CD4-positive, alpha-beta T cell treated with Interleukin-17A for 4 hours (primary cell): ENCODE data around the gene DOCK1.
"Not testable (repeated sequence)": the region's sequence is repeated elsewhere in the genome, so short reads cannot be mapped to it uniquely, and the experiment has no call there.

ENCODE experiments used
- DNase-seq: peaks from one replicate; pipeline ENCODE4 v3.0.0-alpha.2; 2020; ENCODE audit warnings: mixed read lengths

The DOCK1 gene

GRCh38 chr10:127296696-127297095, 391.5 kb downstream of the DOCK1 start:
- DNase-seq = no peak

- no peak for DNase-seq
These were observed 393.2 kb downstream of the DOCK1 start for GRCh38 chr10:127298381-127298780.

GRCh38 chr10:127299192-127299591, 394.0 kb downstream of the DOCK1 start:
- not testable (repeated sequence) for DNase-seq

GRCh38 chr10:127299956-127300689, 394.9 kb downstream of the DOCK1 start:
- no peak for DNase-seq

GRCh38 chr10:127300868-127301321, 395.7 kb downstream of the DOCK1 start:
- DNase-seq = no peak

- DNase-seq = no peak
These were observed 397.1 kb downstream of the DOCK1 start for GRCh38 chr10:127302343-127302742.

- no peak for DNase-seq
These were observed 397.9 kb downstream of the DOCK1 start for GRCh38 chr10:127303105-127303504.

GRCh38 chr10:127303746-127304145, 398.5 kb downstream of the DOCK1 start:
- no peak for DNase-seq

- DNase-seq = no peak
These were observed 401.3 kb downstream of the DOCK1 start for GRCh38 chr10:127306479-127306878.

- no peak for DNase-seq
These were observed 402.1 kb downstream of the DOCK1 start for GRCh38 chr10:127307338-127307737.

GRCh38 chr10:127308031-127308430, 402.8 kb downstream of the DOCK1 start:
- no peak for DNase-seq

GRCh38 chr10:127309619-127310018, 404.4 kb downstream of the DOCK1 start:
- DNase-seq = not testable (repeated sequence)

- DNase-seq = no peak
These were observed 405.2 kb downstream of the DOCK1 start for GRCh38 chr10:127310430-127310829.

- no peak for DNase-seq
These were observed 405.7 kb downstream of the DOCK1 start for GRCh38 chr10:127310923-127311322.

GRCh38 chr10:127313996-127314700, 408.9 kb downstream of the DOCK1 start:
- DNase-seq = no peak

- no peak for DNase-seq
These were observed 409.6 kb downstream of the DOCK1 start for GRCh38 chr10:127314797-127315196.

- no peak for DNase-seq
These were observed 410.7 kb downstream of the DOCK1 start for GRCh38 chr10:127315888-127316287.

- no peak for DNase-seq
These were observed 413.2 kb downstream of the DOCK1 start for GRCh38 chr10:127318396-127318795.

- no peak for DNase-seq
These were observed 414.0 kb downstream of the DOCK1 start for GRCh38 chr10:127319271-127319670.

- DNase-seq = no peak
These were observed 414.5 kb downstream of the DOCK1 start for GRCh38 chr10:127319691-127320090.

GRCh38 chr10:127320176-127320575, 414.9 kb downstream of the DOCK1 start:
- DNase-seq = no peak

- no peak for DNase-seq
These were observed 417.1 kb downstream of the DOCK1 start for GRCh38 chr10:127322286-127322685.

GRCh38 chr10:127325506-127325905, 420.3 kb downstream of the DOCK1 start:
- DNase-seq = no peak

GRCh38 chr10:127326883-127327282, 421.7 kb downstream of the DOCK1 start:
- no peak for DNase-seq
